Stimulated activated CD8-positive, alpha-beta memory T cell treated with anti-CD3 and anti-CD28 coated beads, Interleukin-4, amount 100 ng/mL, for 1 hour (primary cell): Measurements from ENCODE around the gene TOMM7.
"Not testable (repeated sequence)": the region's sequence is repeated elsewhere in the genome, so short reads cannot be mapped to it uniquely, and the experiment has no call there.

ENCODE experiments used
- DNase-seq, 2 donors: peaks; one replicate each; pipeline ENCODE4 v3.0.0-alpha.2; 2020; ENCODE audit warnings: low read depth in 2 of 2, low spot score in 1 of 2

Gene TOMM7

DNA sequence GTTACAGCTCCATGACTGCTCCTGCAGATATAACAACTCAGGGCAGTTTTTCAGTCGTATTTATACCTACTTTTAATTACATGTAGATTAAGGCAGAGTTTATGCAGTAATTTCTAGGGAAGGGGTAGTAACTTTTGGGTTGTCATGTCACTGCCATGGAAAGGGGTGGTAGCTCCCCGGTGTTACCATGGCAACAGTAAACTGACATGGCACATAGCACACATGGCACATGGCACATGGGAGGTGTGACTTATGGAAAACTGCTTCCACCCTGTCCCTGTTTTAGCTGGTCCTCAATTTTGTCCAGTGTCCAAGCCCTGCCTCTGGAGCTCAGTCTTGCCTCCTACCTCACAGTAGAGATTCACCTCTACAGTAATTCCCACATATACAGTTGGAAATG lies 3.9 kb upstream of the TOMM7 start:
- no peak for DNase-seq

DNA sequence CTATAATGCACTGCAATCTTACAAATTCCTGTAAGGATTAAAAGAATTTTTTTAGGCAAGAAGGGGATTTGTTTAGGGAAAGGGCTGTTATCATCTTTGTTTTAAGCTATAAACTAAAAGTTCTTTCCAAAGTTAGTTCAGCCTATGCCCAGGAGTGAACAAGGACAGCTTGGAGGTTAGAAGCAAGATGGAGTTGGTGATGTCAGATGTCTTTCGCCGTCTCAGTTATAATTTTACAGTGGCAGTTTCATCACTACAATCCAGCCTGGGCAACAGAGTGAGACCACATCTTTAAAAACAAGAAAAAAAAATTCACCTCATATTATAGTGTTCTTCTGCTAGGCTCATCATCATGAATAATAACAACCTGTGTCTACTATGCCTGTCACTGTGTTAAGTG lies 2.1 kb upstream of the TOMM7 start:
- DNase-seq = no peak

DNA sequence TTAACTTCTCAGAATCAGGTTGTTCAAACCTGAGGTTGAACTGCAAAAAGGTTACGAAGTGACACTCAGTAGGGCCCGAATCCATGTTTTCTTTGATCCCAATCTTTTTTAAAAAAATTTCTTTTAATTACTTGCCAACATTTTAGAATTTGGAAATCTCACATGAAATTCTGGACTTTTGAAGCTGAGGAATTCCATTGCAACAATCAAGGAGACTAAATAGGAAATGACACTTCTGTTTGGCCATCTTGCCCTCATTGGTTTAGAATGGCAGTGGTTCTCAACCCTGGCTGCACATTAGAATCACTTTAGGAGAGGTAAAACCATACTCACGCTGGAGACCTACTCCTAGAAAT lies 471 bp upstream of the TOMM7 start:
- DNase-seq = no peak

DNA sequence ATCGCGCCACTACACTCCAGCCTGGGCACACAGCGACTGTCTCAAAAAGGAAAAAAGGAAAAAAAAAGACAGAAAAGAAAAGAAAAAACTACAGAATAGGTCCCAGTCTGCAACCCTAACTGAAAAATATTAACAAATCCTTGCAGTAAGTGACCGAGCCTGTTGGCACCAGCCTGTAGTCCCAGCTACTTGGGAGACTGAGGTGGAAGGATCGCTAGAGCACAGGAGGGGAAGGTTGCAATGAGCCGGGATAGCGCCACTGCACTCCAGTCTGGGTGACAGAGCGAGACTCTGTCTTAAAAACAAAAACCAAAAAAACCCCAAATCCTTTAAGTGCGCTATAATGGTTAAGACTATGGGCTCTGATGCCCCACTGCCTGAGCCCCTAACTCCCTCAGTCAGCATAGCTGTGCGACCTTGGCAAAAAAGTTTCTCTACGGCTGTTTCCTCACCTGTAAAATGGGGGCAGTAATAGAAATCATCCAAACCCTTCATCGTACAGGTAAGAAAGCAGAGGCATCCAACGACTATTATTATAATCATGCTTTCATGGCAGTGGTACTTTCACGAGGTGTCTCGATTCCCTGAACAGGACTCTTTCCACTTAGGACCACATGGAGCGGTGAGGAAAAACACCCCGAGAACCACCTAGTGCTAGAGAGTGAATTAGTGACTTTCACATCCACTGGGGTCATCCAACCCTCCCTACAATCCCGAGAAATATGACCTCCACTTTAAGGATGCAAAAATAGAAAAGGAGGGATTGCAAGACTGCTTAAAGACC lies 755 bp downstream of the TOMM7 start:
- no peak for DNase-seq

DNA sequence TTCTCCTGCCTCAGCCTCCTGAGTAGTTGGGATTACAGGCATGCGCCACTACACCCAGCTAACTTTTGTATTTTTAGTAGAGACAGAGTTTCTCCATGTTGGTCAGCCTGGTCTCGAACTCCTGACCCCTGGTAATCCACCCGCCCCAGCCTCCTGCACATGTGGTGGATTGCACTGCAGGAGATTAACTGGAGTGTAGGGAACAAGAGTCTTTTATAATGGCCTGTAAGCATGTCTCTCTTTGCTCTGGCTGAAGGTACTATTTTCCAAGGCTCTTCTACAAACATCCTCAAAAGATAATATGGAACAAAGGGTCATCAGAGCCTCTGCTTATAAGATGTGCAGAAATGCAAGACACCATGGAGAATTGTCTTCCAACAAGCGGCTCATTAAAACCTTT lies 3.2 kb downstream of the TOMM7 start:
- DNase-seq = no peak

DNA sequence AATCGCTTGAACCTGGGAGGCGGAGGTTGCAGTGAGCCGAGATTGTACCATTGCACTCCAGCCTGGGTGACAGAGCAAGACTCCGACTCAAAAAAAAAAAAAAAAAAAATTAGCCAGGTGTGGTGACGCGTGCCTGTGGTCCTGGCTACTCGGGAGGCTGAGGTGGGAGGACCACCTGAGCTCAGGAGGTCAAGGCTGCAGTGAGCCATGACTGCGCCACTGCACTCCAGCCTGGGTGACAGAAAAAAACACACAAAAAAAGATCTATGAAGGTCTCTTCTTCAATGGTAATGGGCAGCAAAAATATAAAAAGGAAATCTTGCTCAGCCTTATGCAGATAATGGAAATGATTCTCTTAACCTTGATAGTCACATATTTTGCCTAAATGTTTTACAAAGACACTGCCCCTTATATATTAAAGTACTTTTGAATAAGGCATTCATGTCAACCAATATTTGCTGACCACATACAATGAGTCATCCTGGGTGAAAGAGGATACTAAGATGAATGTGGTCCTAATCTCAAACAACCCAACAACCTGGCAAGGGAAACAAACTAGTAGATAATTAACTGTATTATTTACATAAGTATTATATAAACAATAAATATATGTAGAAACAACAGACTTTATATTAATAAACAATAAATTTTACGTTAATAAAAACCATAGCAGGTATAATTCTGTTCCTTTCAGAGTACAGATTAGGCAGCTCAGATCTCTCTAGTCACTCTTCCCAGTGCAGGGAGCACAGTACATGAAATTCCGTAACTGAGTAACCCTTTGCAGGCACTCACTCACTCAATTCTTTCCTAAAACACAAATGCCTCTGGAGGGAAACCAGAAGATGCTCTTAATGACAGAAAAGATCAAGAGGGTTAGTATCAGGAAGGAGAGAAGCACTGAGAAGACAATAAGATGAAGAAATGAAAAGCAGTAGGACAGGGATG lies 8.1 kb downstream of the TOMM7 start:
- no peak for DNase-seq

DNA sequence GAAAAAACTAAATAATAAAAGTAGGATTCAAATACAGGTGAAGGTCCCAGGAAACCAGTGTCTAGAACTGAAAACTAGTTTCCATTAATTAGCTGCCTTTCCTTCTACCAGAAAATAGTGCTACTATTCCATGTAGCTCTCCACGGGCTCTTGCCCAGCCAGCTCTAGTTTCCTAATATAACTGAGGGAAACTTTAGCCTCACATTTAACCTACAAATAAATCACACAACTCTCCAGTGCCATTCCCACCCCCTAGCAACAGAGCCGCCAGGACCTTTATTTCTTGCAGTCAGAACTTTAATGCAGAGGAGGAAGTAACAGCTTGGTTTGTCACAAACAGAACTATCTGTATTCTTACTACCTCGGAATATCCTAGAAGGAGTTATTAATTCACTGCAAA lies 10.3 kb downstream of the TOMM7 start:
- DNase-seq = no peak

DNA sequence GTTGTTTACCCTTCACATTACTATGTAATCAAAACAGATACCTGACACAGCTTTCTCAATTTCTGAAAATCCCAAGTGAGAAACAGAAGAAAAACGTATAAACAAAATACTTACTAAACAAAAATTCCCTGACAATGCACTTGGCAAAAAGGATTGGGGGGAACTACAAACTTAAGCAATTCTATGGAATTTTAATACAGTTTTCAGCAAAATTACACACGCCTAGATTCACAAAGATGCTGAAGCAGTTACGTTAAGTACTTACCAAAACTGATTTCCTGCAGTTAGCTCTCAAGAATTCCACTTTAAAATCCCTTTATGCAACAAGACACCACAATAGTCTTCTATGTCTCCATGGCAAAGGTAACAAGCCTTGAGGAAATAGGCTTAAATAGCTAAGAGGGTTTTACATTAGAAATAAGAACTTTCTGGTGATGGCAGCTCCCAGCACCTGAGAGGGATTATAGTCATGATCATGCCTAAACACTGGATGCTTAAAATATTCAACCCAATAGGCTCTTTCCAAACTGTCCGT lies 10.8 kb downstream of the TOMM7 start:
- no peak for DNase-seq

DNA sequence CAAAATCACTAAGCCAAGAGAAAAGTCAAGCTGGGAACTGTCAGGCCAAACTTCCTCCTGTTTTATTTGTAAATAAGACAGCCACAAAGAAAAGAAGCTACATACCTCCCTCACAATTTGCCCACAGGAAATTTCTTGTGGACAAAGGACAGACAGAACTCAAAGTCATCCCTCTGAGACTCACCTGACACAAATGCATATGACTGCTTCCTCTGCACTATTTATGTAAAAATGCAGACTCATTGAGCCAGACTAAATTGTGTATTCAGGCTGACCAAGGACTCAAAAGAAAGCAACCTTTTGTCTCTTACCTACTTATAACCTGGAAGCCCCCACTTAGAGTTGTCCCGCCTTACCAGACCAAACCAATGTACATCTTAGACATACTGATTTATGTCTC lies 11.8 kb downstream of the TOMM7 start:
- DNase-seq = no peak

DNA sequence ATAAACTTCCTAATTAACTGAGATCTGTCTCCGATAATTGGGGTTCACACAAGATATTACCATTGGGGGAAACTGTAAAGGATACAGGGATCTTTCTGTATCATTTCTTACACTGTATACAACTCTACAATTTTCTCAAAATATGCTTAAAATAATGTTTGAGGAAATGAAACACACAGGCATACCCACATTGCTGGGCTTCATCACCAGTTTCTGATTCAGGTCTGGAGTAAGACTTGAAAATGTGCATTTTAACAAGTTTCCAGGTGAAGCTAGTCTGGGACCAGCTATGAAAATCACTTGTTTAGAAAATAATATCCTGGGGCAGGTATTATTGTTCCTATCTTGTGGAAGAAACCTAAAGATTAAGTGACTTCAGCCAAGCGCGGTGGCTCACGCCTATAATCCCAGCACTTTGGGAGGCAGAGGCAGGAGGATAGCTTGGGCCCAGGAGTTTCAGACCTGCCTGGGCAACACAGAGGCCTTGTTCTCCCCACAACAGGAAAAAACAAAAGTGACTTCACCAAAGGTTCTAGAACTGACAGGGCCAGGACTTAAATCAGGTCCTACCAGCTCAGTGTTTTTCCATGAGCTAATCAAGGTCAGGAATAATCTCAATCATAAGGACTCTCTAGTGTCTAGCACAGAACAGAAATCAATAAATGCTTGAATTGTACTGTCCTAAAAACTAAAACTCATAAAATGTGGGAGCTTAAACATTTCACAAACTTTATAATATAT lies 12.6 kb downstream of the TOMM7 start:
- DNase-seq = no peak

DNA sequence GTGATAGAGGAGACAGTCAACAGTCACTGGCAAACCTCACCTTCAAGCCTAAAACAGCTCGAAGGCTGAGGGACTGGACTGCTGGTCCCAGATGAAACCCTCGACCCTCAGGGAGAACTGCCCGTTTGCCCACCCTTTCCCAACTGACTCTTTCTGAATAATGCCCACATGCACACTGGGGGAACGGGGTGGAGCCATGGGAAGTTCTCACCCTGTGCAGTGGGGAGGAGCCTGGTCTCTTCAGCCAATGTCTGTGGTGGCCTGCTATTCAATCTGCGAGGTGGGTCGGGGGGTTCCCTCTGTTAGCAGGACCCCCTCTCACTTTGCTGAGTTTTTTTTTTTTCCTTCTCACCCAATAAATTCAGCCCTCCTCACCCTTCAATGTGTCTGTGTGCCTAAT lies 14.5 kb downstream of the TOMM7 start:
- DNase-seq = no peak

DNA sequence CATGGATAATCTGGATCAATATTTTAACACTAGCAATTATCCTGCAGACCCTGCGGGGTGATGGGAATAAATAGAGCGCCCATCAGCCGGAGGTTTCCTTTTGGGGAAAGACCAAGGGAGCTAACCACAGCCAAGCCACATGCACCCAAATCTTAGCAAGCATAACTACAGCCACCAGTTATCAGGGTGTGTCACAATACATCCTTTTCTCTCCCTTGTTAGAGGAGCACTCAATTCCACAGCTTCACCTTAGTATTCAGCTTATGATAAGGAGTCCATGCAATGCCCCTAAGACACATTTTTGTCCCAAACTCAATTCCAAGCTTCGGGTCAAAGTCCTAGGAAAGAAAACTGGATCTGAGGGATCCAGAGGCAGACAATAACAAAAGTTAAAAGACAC lies 15.9 kb downstream of the TOMM7 start:
- DNase-seq = no peak

DNA sequence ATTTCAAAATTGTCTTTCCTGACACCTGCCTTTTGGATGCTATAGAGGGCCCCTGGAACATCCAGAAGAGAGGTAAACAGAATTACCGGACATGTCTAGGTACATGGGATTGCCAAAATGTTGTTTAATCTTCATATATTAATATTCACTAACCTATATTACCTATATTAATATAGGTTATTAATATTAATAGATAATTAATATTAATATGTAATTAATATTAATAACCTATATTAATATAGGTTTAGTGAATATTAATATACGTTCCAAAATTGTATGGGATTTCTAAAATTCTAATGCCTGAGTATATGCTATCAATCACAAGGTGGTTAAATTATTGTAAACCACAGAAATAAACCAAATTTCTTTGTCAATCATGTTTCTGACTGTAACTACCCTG lies 17.4 kb downstream of the TOMM7 start:
- no peak for DNase-seq

DNA sequence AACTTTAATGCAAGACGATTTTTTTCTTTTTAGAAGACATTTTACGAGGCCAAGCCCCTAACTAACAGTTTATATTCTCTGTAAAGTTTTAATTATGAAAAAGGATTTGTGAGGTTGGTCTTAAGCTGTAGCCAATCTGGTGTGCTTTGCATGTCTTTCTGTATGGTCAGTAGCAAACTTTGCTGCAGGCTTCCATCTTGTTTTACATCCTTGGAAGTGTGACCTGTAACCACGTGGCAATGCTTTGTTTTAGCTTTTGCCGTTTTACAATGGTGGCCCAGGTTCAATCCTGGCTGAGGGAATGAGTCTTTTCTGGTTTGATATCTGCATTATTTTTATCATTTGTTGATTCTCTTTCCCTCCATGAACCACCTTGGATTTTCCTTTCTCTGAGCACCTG lies 19.8 kb downstream of the TOMM7 start:
- not testable (repeated sequence) for DNase-seq

DNA sequence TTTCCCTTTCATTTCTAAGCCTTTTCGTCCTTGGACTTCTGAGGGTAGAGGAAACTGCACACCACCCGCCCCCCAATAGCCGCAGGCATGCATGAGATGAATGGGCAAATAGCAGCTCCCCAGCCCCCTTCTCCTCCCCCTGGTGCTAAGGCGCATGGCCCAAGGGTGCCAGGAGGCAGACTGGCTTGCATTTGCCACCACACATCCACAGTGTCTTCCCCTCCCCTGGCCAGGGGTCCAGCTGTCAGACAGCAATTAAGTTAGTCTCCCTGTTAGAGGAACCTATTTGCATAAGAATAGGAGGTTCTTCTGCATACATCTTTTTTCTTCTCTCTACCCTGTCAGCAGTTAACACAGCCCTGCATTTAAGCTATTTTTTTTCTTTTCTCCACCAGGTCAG lies 20.2 kb downstream of the TOMM7 start:
- DNase-seq = no peak

DNA sequence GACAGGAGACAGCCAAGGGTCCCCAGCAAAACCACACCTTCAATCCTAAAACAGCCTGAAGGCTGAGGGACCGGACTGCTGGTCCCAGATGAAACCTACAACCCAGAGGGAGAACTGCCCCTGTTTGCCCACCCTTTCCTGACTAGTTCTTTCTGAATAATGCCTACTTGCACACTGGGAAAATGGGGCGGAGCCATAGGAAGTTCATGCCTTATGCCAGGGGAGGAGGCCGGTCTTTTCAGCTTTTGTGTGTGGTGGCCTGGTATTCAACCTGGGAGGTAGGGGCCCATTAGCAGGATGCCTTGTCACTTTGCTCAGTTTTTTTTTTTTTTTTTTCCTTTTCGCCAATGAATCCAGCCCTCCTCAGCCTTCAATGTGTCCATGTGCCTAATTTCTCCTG lies 20.7 kb downstream of the TOMM7 start:
- DNase-seq = no peak

DNA sequence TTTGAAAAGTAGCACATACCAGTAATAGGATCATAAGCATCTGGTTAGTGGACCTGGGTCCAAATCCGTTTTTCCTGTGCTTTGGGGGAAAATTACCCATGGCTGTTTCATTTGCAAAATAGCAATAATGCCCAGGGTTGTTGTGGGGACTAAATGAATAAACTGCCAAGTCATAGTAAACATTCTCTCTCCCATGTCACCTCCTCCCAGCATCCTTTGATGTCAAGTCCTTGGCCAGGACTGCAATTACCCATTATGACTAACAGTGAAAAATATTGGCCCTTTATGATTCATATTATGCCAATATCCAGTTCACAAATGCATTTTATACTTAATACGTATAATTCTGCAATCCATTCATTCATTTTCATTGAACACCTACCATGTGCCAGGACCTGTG lies 23.0 kb downstream of the TOMM7 start:
- no peak for DNase-seq

DNA sequence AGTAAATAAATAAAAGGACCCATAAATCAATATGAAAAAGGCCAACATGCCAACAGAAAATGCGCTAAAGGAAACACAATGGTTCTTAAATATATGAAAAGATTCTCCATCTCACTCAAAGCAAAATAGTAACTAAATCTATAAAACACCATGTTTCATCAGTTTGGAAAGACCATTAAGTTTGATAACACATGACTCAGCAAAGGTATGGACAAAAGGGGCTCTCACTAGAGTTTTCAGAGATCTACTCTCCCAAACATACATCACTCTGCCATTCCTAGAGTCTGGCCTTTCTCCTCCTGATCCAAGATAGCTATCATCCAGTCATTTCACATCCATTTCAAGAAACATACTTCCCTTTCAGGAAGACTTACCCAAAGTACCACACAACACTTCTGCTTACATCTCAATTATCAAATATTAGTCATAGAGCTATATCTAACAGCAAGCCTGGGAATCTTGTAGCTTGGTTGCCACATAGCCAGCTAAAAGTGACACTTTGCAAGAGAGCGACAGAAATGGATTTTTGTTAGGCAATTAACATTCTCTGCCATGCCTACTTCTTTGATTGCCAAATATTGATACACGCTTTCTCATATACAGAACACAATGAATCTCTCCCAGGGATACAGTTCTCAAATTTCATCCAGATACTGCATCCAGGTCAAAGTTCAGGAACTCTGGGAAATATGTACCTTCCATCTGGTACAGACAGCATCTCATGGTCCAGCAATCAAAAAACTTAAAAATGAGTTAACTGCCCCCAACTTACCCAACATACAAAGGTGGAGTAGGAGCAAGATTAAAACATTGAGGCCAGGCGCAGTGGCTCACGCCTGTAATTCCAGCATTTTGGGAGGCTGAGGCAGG lies 28.8 kb downstream of the TOMM7 start:
- DNase-seq = no peak

DNA sequence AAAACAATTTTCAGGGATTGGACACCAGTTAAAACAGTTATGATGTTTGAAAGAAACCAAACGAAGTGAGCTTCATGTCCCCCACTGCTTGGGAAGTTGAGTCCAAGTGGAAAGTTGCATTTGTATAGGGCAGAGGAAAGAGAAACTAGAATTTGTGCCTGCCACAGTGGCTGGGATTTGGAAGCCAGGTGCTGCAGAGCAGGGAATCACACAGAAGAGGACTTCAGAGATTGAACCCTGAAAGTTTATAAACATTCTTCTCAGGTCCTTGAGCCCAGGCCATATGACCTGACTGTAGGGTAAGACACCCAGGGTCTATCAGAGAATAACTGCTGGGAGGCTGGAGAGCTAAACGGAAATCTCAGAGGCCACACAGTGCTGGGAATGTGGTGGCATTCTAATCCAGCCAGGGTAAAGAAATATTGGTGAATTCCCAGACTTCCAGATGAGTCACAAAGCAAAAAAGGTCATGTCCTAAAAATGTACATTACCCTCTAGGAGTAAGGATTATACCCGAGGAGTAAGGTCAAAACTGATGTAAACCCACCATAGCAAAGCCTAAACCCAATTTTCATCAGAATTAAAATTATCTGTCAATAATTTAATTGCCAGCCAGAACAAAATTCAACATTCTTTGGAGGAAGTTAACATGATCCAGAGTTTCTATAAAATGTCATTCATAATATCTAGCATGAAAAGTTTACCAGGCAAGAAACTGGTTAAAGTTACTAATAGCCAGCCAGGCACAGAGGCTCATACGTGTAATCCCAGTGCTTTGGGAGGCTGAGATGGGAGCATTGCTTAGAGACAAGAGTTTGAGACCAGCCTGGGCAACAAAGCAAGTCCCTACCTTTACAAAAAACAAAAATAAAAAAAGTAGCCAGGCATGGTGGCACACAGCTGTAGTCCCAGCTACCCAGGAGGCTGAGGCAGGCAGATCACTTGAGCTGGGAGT lies 31.2 kb downstream of the TOMM7 start:
- DNase-seq = no peak
